ENCODE results near the gene GALNTL6.
A peak's percentile ranks its signal among the peaks of the same experiment; 100 is the strongest.

GALNTL6 gene

DNA sequence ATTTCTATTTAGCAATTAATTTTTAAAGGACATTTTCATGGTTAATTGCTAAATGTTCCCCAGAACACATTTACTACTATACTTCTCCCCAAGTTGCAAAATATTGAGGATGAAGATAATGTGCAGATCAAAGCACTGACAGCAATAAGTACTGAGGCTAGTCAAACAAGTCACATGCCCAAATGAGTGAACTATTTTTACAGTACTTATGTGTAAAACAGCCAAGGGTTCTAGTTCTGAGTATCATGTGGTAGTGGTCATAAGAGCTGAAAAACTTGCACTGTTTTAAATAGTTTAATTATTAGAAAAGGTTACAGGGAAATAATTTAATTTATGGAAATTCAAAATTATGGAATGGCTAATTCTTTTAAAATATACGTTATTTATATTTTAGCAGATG is 3.8 kb downstream of the GALNTL6 start:
- H3K36me3 ChIP-seq (ENCODE audit: control insufficient read depth, insufficient read depth, low read length, severe bottlenecking), result no peaks in the 10 kb centered on the region
- H3K9me3 ChIP-seq (ENCODE audit: control insufficient read depth, low read length), result peaks cover 4% of the 10 kb centered on the region
- no peaks in the 10 kb centered on the region for H3K4me1 ChIP-seq (ENCODE audit: control insufficient read depth, insufficient read depth, low read length)
- H3K4me3 ChIP-seq (ENCODE audit: low read length), result no peak overlapping the region
- peaks cover 26% of the 10 kb centered on the region for H3K27me3 ChIP-seq (replicated peaks; ENCODE audit: control insufficient read depth, insufficient read depth, low read length)
- H3K9ac ChIP-seq (ENCODE audit: low read length), result no peak overlapping the region
- DNase-seq (ENCODE audit: low read depth), result no peak

- DNase-seq (ENCODE audit: low read depth), result no peak
- Histone ChIP-seq H3K27me3 (replicated peaks; ENCODE audit: control insufficient read depth, insufficient read depth, low read length) (no peaks in the 10 kb centered on the region), H3K4me1 (ENCODE audit: control insufficient read depth, insufficient read depth, low read length) (no peaks in the 10 kb centered on the region), H3K9ac (ENCODE audit: low read length) (no peak overlapping the region), H3K9me3 (ENCODE audit: control insufficient read depth, low read length) (no peaks in the 10 kb centered on the region), H3K4me3 (ENCODE audit: low read length) (no peak overlapping the region), H3K36me3 (ENCODE audit: control insufficient read depth, insufficient read depth, low read length, severe bottlenecking) (no peaks in the 10 kb centered on the region)
These were observed 21.4 kb downstream of the GALNTL6 start for GRCh38 chr4:171834640-171835039.

- Histone ChIP-seq H3K4me3 (ENCODE audit: low read length) (no peak overlapping the region), H3K36me3 (ENCODE audit: control insufficient read depth, insufficient read depth, low read length, severe bottlenecking) (no peaks in the 10 kb centered on the region), H3K27me3 (replicated peaks; ENCODE audit: control insufficient read depth, insufficient read depth, low read length) (no peaks in the 10 kb centered on the region), H3K4me1 (ENCODE audit: control insufficient read depth, insufficient read depth, low read length) (no peaks in the 10 kb centered on the region), H3K9me3 (ENCODE audit: control insufficient read depth, low read length) (no peaks in the 10 kb centered on the region), H3K9ac (ENCODE audit: low read length) (no peak overlapping the region)
- no peak for DNase-seq (ENCODE audit: low read depth)
These were observed 30.3 kb downstream of the GALNTL6 start for GRCh38 chr4:171843456-171843855.

DNA sequence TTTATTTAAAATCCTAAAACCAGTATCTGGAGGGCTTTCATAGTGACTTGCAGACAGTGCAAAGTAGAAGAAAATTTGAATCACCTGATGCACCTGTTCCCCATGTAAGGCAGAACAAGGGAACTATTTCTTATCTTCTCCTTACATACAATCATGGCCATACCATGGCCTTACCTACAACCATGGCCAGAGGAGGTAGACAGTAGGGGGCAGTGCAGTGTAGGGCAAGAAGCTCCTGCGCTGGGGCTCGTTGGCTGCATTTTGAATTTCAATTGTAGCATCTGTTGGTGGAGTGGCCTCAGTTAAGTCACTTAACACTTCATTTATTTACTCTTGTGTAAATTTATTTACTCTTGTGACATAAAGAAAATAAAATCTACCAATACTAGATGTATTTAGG is 33.0 kb downstream of the GALNTL6 start:
- peak; percentile 77 for DNase-seq (ENCODE audit: low read depth)

DNA sequence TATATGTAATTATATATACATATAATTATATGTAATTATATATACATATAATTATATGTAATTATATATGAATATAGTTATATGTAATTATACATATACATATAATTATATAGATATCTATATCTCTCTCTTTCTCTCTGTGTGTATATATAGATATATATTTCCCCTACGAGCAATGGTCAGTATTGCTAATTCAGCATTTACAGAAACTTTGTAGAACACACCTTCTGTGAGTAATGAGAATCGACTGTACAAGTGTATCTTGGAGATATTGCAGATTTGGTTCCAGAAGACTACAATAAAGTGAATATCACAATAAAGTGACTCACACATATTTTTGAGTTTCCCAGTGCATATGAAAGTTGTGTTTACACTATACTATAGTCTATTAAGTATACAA is 33.7 kb downstream of the GALNTL6 start:
- H3K9me3 ChIP-seq (ENCODE audit: control insufficient read depth, low read length), result no peaks in the 10 kb centered on the region
- no peaks in the 10 kb centered on the region for H3K36me3 ChIP-seq (ENCODE audit: control insufficient read depth, insufficient read depth, low read length, severe bottlenecking)
- no peaks in the 10 kb centered on the region for H3K27me3 ChIP-seq (replicated peaks; ENCODE audit: control insufficient read depth, insufficient read depth, low read length)
- H3K4me3 ChIP-seq (ENCODE audit: low read length), result no peak overlapping the region
- no peaks in the 10 kb centered on the region for H3K4me1 ChIP-seq (ENCODE audit: control insufficient read depth, insufficient read depth, low read length)
- DNase-seq (ENCODE audit: low read depth), result no peak
- H3K9ac ChIP-seq (ENCODE audit: low read length), result no peak overlapping the region

More for the DNA sequence above, 33.0 kb downstream of the GALNTL6 start:
- H3K9ac ChIP-seq (ENCODE audit: low read length), result no peak overlapping the region
- H3K4me3 ChIP-seq (ENCODE audit: low read length), result no peak overlapping the region
- no peaks in the 10 kb centered on the region for H3K27me3 ChIP-seq (replicated peaks; ENCODE audit: control insufficient read depth, insufficient read depth, low read length)
- no peaks in the 10 kb centered on the region for H3K9me3 ChIP-seq (ENCODE audit: control insufficient read depth, low read length)
- no peaks in the 10 kb centered on the region for H3K4me1 ChIP-seq (ENCODE audit: control insufficient read depth, insufficient read depth, low read length)
- no peaks in the 10 kb centered on the region for H3K36me3 ChIP-seq (ENCODE audit: control insufficient read depth, insufficient read depth, low read length, severe bottlenecking)

DNA sequence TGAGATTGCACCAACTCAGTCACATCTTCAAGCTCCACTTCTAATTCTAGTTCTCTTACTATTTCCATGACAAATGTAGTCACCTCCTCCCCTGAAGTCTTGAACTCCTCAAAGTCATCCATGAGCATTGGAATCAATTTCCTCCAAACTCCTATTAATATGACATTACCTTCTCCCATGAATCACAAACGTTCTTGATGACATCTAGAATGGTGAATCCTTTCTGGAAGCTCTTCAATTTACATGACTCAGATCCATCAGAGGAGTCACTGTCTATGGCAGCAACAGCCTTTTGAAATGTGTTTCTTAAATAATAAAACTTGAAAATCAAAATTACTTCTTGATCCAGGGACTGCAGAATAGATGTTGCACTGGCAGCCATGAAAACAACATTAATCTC is 34.5 kb downstream of the GALNTL6 start:
- Histone ChIP-seq H3K9me3 (ENCODE audit: control insufficient read depth, low read length) (no peaks in the 10 kb centered on the region), H3K4me1 (ENCODE audit: control insufficient read depth, insufficient read depth, low read length) (no peaks in the 10 kb centered on the region), H3K4me3 (ENCODE audit: low read length) (no peak overlapping the region), H3K27me3 (replicated peaks; ENCODE audit: control insufficient read depth, insufficient read depth, low read length) (no peaks in the 10 kb centered on the region), H3K9ac (ENCODE audit: low read length) (no peak overlapping the region), H3K36me3 (ENCODE audit: control insufficient read depth, insufficient read depth, low read length, severe bottlenecking) (no peaks in the 10 kb centered on the region)
- DNase-seq (ENCODE audit: low read depth), result no peak

GRCh38 chr4:171849686-171850222 is 36.5 kb downstream of the GALNTL6 start:
- H3K4me1 ChIP-seq (ENCODE audit: control insufficient read depth, insufficient read depth, low read length), result no peaks in the 10 kb centered on the region
- H3K4me3 ChIP-seq (ENCODE audit: low read length), result no peak overlapping the region
- H3K9ac ChIP-seq (ENCODE audit: low read length), result no peak overlapping the region
- no peaks in the 10 kb centered on the region for H3K36me3 ChIP-seq (ENCODE audit: control insufficient read depth, insufficient read depth, low read length, severe bottlenecking)
- no peak for DNase-seq (ENCODE audit: low read depth)
- H3K9me3 ChIP-seq (ENCODE audit: control insufficient read depth, low read length), result no peaks in the 10 kb centered on the region
- no peaks in the 10 kb centered on the region for H3K27me3 ChIP-seq (replicated peaks; ENCODE audit: control insufficient read depth, insufficient read depth, low read length)

DNA sequence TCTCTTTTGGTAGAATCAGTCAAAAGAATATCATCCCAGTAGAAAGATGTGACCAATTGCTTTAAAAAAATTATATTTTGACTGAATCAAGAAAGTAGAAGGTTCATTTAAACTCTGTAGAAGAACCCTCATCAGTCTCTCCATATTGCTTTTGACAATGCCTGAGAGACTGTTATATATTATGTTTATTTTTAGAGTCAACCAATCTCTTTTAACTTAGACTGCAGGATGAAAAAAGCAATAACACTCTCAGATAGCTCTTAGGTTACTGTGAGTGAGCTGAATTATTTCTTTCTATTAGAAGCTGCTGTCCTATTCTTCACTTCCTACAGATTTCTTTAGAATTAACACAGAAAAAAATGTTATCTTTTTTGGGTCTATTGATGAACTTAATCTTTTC is 38.1 kb downstream of the GALNTL6 start:
- no peak overlapping the region for H3K4me3 ChIP-seq (ENCODE audit: low read length)
- H3K27me3 ChIP-seq (replicated peaks; ENCODE audit: control insufficient read depth, insufficient read depth, low read length), result no peaks in the 10 kb centered on the region
- H3K9me3 ChIP-seq (ENCODE audit: control insufficient read depth, low read length), result no peaks in the 10 kb centered on the region
- no peak overlapping the region for H3K9ac ChIP-seq (ENCODE audit: low read length)
- DNase-seq (ENCODE audit: low read depth), result no peak
- H3K36me3 ChIP-seq (ENCODE audit: control insufficient read depth, insufficient read depth, low read length, severe bottlenecking), result no peaks in the 10 kb centered on the region
- H3K4me1 ChIP-seq (ENCODE audit: control insufficient read depth, insufficient read depth, low read length), result no peaks in the 10 kb centered on the region

- no peaks in the 10 kb centered on the region for H3K9me3 ChIP-seq (ENCODE audit: control insufficient read depth, low read length)
- H3K36me3 ChIP-seq (ENCODE audit: control insufficient read depth, insufficient read depth, low read length, severe bottlenecking), result no peaks in the 10 kb centered on the region
- H3K4me1 ChIP-seq (ENCODE audit: control insufficient read depth, insufficient read depth, low read length), result peaks cover 3% of the 10 kb centered on the region
- DNase-seq (ENCODE audit: low read depth), result peak; percentile 83
- no peaks in the 10 kb centered on the region for H3K27me3 ChIP-seq (replicated peaks; ENCODE audit: control insufficient read depth, insufficient read depth, low read length)
- H3K9ac ChIP-seq (ENCODE audit: low read length), result no peak overlapping the region
- no peak overlapping the region for H3K4me3 ChIP-seq (ENCODE audit: low read length)
These were observed 44.3 kb downstream of the GALNTL6 start for GRCh38 chr4:171857302-171858012.

- H3K36me3 ChIP-seq (ENCODE audit: control insufficient read depth, insufficient read depth, low read length, severe bottlenecking), result no peaks in the 10 kb centered on the region
- no peak for DNase-seq (ENCODE audit: low read depth)
- H3K4me3 ChIP-seq (ENCODE audit: low read length), result no peak overlapping the region
- no peaks in the 10 kb centered on the region for H3K27me3 ChIP-seq (replicated peaks; ENCODE audit: control insufficient read depth, insufficient read depth, low read length)
- H3K9ac ChIP-seq (ENCODE audit: low read length), result no peak overlapping the region
- no peaks in the 10 kb centered on the region for H3K9me3 ChIP-seq (ENCODE audit: control insufficient read depth, low read length)
- H3K4me1 ChIP-seq (ENCODE audit: control insufficient read depth, insufficient read depth, low read length), result no peaks in the 10 kb centered on the region
These were observed 62.1 kb downstream of the GALNTL6 start for GRCh38 chr4:171875291-171875690.

DNA sequence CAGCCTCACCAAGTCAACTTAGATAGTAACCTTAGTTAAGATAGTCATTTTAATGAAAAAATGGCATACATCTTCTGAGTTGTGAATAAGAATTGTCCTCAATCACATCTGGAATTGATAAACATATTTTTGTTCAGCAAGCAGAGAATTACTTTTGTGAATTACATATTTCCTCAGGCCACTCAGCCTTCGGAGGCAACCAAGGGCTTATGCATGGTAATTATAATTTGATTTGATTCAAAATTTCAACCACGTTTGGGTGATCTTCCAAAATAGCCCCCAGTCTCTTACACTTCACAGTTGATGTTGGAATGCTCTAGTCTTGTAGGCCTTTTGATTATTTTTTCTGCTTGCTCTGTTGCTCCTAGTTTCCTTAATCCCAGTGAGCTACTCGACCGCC is 63.4 kb downstream of the GALNTL6 start:
- Histone ChIP-seq H3K9me3 (ENCODE audit: control insufficient read depth, low read length) (no peaks in the 10 kb centered on the region), H3K9ac (ENCODE audit: low read length) (no peak overlapping the region), H3K4me1 (ENCODE audit: control insufficient read depth, insufficient read depth, low read length) (no peaks in the 10 kb centered on the region), H3K36me3 (ENCODE audit: control insufficient read depth, insufficient read depth, low read length, severe bottlenecking) (no peaks in the 10 kb centered on the region), H3K27me3 (replicated peaks; ENCODE audit: control insufficient read depth, insufficient read depth, low read length) (no peaks in the 10 kb centered on the region), H3K4me3 (ENCODE audit: low read length) (no peak overlapping the region)
- peak; percentile 64 for DNase-seq (ENCODE audit: low read depth)

GRCh38 chr4:171880136-171880535 is 66.9 kb downstream of the GALNTL6 start:
- DNase-seq (ENCODE audit: low read depth), result peak; percentile 79
- H3K4me1 ChIP-seq (ENCODE audit: control insufficient read depth, insufficient read depth, low read length), result no peaks in the 10 kb centered on the region
- H3K9me3 ChIP-seq (ENCODE audit: control insufficient read depth, low read length), result no peaks in the 10 kb centered on the region
- no peaks in the 10 kb centered on the region for H3K36me3 ChIP-seq (ENCODE audit: control insufficient read depth, insufficient read depth, low read length, severe bottlenecking)
- H3K4me3 ChIP-seq (ENCODE audit: low read length), result no peak overlapping the region
- no peak overlapping the region for H3K9ac ChIP-seq (ENCODE audit: low read length)
- no peaks in the 10 kb centered on the region for H3K27me3 ChIP-seq (replicated peaks; ENCODE audit: control insufficient read depth, insufficient read depth, low read length)

Measured in adipocyte (in vitro differentiated cells).